OCI-LY1 (cell line): ENCODE data around the gene SLC25A33.
A peak's percentile ranks its signal among the peaks of the same experiment; 100 is the strongest.

Experiments used
- H2AFZ ChIP-seq: fragments of 200-600 bp; sonication (generic), shearing (Covaris generic); 2 replicates; pipeline ENCODE4 v1.6.0; 2014; ENCODE audit warnings: antibody characterized with exemption, mild to moderate bottlenecking, low read length
- H3F3A ChIP-seq: fragments of 200-600 bp; sonication (generic), shearing (Covaris generic); 2 replicates; pipeline ENCODE4 v1.6.0; 2014; ENCODE audit warnings: mild to moderate bottlenecking, antibody characterized with exemption, low read length, moderate library complexity; ENCODE audit not compliant: insufficient read depth
- H3K27ac ChIP-seq: fragments of 200-600 bp; sonication (generic); 2 replicates; pipeline ENCODE4 v1.5.1; 2014; ENCODE audit warnings: low read length, mixed run types, mild to moderate bottlenecking, low read depth; ENCODE audit not compliant: poor library complexity, severe bottlenecking
- H3K27me3 ChIP-seq: fragments of 200-600 bp; sonication (generic); 2 replicates; pipeline ENCODE4 v1.6.0; 2014; ENCODE audit warnings: antibody characterized with exemption, mild to moderate bottlenecking, low read length, moderate library complexity; ENCODE audit not compliant: insufficient read depth
- H3K36me3 ChIP-seq: fragments of 200-600 bp; sonication (generic); 2 replicates; pipeline ENCODE4 v1.6.1; 2014; ENCODE audit warnings: mild to moderate bottlenecking, antibody characterized with exemption, low read length, moderate library complexity, mixed read lengths; ENCODE audit not compliant: insufficient read depth
- H3K4me1 ChIP-seq: fragments of 200-600 bp; sonication (generic); 2 replicates; pipeline ENCODE4 v1.5.1; 2014; ENCODE audit warnings: mild to moderate bottlenecking, low read length, moderate library complexity; ENCODE audit not compliant: insufficient read depth, severe bottlenecking
- H3K4me2 ChIP-seq: fragments of 200-600 bp; sonication (generic), shearing (Covaris generic); 2 replicates; pipeline ENCODE4 v1.6.1; 2014; ENCODE audit warnings: low read length
- H3K4me3 ChIP-seq: fragments of 200-600 bp; sonication (generic); 2 replicates; pipeline ENCODE4 v1.5.1; 2014; ENCODE audit warnings: low read length, low read depth, mild to moderate bottlenecking, mixed read lengths; ENCODE audit not compliant: poor library complexity, severe bottlenecking
- H3K79me2 ChIP-seq: fragments of 200-600 bp; shearing (Covaris generic); 2 replicates; pipeline ENCODE4 v1.6.1; 2016; ENCODE audit warnings: mixed run types, low read length, mixed read lengths; ENCODE audit not compliant: insufficient read depth
- H3K9ac ChIP-seq: fragments of 200-600 bp; sonication (generic), shearing (Covaris generic); 2 replicates; pipeline ENCODE4 v1.6.1; 2014; ENCODE audit warnings: mild to moderate bottlenecking, low read length, mixed read lengths
- H3K9me2 ChIP-seq: fragments of 200-600 bp; sonication (generic), shearing (Covaris generic); 2 replicates; pipeline ENCODE4 v1.6.1; 2014; ENCODE audit warnings: low read depth, mild to moderate bottlenecking, low read length, mixed read lengths
- H3K9me3 ChIP-seq: fragments of 200-600 bp; shearing (Covaris generic); 2 replicates; pipeline ENCODE4 v1.6.1; 2014; ENCODE audit warnings: low read length, mixed read lengths
- H4K20me1 ChIP-seq: fragments of 200-600 bp; sonication (generic), shearing (Covaris generic); 2 replicates; pipeline ENCODE4 v1.6.0; 2016; ENCODE audit warnings: mild to moderate bottlenecking, low read length; ENCODE audit not compliant: insufficient read depth
- CTCF ChIP-seq: fragments of 200-600 bp; sonication (generic), shearing (Covaris generic); IDR thresholded peaks from 2 replicates; pipeline ENCODE4 v1.5.1; 2017; ENCODE audit warnings: mild to moderate bottlenecking, antibody characterized with exemption, low read length, moderate library complexity, mixed read lengths
- EZH2 ChIP-seq: fragments of 200-600 bp; sonication (generic), shearing (Covaris generic); IDR thresholded peaks from 2 replicates; pipeline ENCODE4 v1.8.0; 2017; ENCODE audit warnings: borderline replicate concordance, mixed run types, mild to moderate bottlenecking, antibody characterized with exemption, low read length, moderate library complexity, mixed read lengths

Gene SLC25A33

GRCh38 chr1:9598316-9598700 lies 59.0 kb downstream of the SLC25A33 start:
- Histone ChIP-seq H3K4me1 (peaks cover 10% of the 10 kb centered on the region), H3K36me3 (peaks cover 63% of the 10 kb centered on the region), H3F3A (no peaks in the 10 kb centered on the region), H4K20me1 (no peaks in the 10 kb centered on the region), H3K27me3 (no peaks in the 10 kb centered on the region), H3K9me3 (no peaks in the 10 kb centered on the region), H3K79me2 (peaks cover 6% of the 10 kb centered on the region; the same call in 1 of the 2 replicates), H3K27ac (no peak overlapping the region), H3K4me3 (no peak overlapping the region), H3K9me2 (no peaks in the 10 kb centered on the region), H3K4me2 (no peak overlapping the region), H2AFZ (no peak overlapping the region), H3K9ac (no peak overlapping the region)
- TF ChIP-seq CTCF (no peak), EZH2 (no peak)

- Histone ChIP-seq H4K20me1 (no peaks in the 10 kb centered on the region), H3K27ac (no peak overlapping the region), H3K9me2 (no peaks in the 10 kb centered on the region), H2AFZ (no peak overlapping the region), H3F3A (no peaks in the 10 kb centered on the region), H3K9ac (no peak overlapping the region), H3K27me3 (no peaks in the 10 kb centered on the region), H3K4me3 (no peak overlapping the region), H3K79me2 (no peaks in the 10 kb centered on the region; the same call in 1 of the 2 replicates), H3K36me3 (peaks cover 78% of the 10 kb centered on the region), H3K4me1 (no peaks in the 10 kb centered on the region), H3K9me3 (no peaks in the 10 kb centered on the region), H3K4me2 (no peak overlapping the region)
- TF ChIP-seq CTCF (no peak), EZH2 (no peak)
These were observed 60.5 kb downstream of the SLC25A33 start for GRCh38 chr1:9599741-9600140.

- no peaks in the 10 kb centered on the region for H3K4me1 ChIP-seq
- peak overlapping the region; percentile 52 for H3K27ac ChIP-seq
- no peak overlapping the region for H3K4me3 ChIP-seq
- peaks cover 86% of the 10 kb centered on the region for H3K36me3 ChIP-seq
- H3K79me2 ChIP-seq = no peaks in the 10 kb centered on the region
- H3K9me3 ChIP-seq = no peaks in the 10 kb centered on the region
- no peaks in the 10 kb centered on the region for H4K20me1 ChIP-seq
- TF ChIP-seq CTCF = no peak
- TF ChIP-seq EZH2 = no peak
- no peak overlapping the region for H2AFZ ChIP-seq
- no peaks in the 10 kb centered on the region for H3F3A ChIP-seq
- H3K27me3 ChIP-seq = no peaks in the 10 kb centered on the region
- no peaks in the 10 kb centered on the region for H3K9me2 ChIP-seq
- H3K4me2 ChIP-seq = no peak overlapping the region
- no peak overlapping the region for H3K9ac ChIP-seq
These were observed 61.9 kb downstream of the SLC25A33 start for GRCh38 chr1:9600861-9601834.
